NCI-H69 (cell line): Measurements from ENCODE around the gene VPS72.

ENCODE experiments used
- DNase-seq: peaks from one replicate; lab custom pipeline; 2025; lab: John Stamatoyannopoulos, UW

Gene VPS72

GRCh38 chr1:151144474-151145303 is 45.3 kb downstream of the VPS72 start:
- peak; percentile 23 for DNase-seq

- peak; percentile 57 for DNase-seq
These were observed 46.0 kb downstream of the VPS72 start for GRCh38 chr1:151143986-151144385.

GRCh38 chr1:151143057-151143435 is 47.0 kb downstream of the VPS72 start:
- no peak for DNase-seq

- peak; percentile 21 for DNase-seq
These were observed 47.5 kb downstream of the VPS72 start for GRCh38 chr1:151142411-151143056.

GRCh38 chr1:151137789-151138188 is 52.2 kb downstream of the VPS72 start:
- DNase-seq = no peak

- DNase-seq = no peak
These were observed 54.3 kb downstream of the VPS72 start for GRCh38 chr1:151135433-151136385.

- DNase-seq = no peak
These were observed 55.0 kb downstream of the VPS72 start for GRCh38 chr1:151134991-151135390.

GRCh38 chr1:151134396-151134795 is 55.6 kb downstream of the VPS72 start:
- peak; percentile 16 for DNase-seq

- DNase-seq = no peak
These were observed 56.8 kb downstream of the VPS72 start for GRCh38 chr1:151133018-151133806.

- DNase-seq = no peak
These were observed 57.5 kb downstream of the VPS72 start for GRCh38 chr1:151132335-151133017.

- no peak for DNase-seq
These were observed 58.2 kb downstream of the VPS72 start for GRCh38 chr1:151131701-151132334.

GRCh38 chr1:151130987-151131586 is 58.9 kb downstream of the VPS72 start:
- peak; percentile 66 for DNase-seq

- no peak for DNase-seq
These were observed 61.2 kb downstream of the VPS72 start for GRCh38 chr1:151128800-151129199.
